ENCODE results near the gene RPUSD1.

The RPUSD1 gene

GRCh38 chr16:794853-795466 is 6.8 kb upstream of the RPUSD1 start:
- H3K27ac ChIP-seq = no peak overlapping the region
- H3K4me3 ChIP-seq = no peak overlapping the region
- no peak for TF ChIP-seq CTCF (IDR thresholded peaks at IDR 0.05)
- DNase-seq (ENCODE audit: low spot score) = no peak

GRCh38 chr16:794091-794822 is 6.1 kb upstream of the RPUSD1 start:
- Histone ChIP-seq H3K4me3 (no peak overlapping the region), H3K27ac (no peak overlapping the region)
- TF ChIP-seq CTCF (IDR thresholded peaks at IDR 0.05) = no peak
- no peak for DNase-seq (ENCODE audit: low spot score)

GRCh38 chr16:793414-793813 is 5.2 kb upstream of the RPUSD1 start:
- no peak for DNase-seq (ENCODE audit: low spot score)
- no peak overlapping the region for H3K4me3 ChIP-seq
- no peak overlapping the region for H3K27ac ChIP-seq
- no peak for TF ChIP-seq CTCF (IDR thresholded peaks at IDR 0.05)

- DNase-seq (ENCODE audit: low spot score) = no peak
- TF ChIP-seq CTCF (IDR thresholded peaks at IDR 0.05) = no peak
- H3K4me3 ChIP-seq = no peak overlapping the region
- no peak overlapping the region for H3K27ac ChIP-seq
Measured at GRCh38 chr16:792221-792995, 4.2 kb upstream of the RPUSD1 start.

GRCh38 chr16:791131-791530 is 3.0 kb upstream of the RPUSD1 start:
- TF ChIP-seq CTCF (IDR thresholded peaks at IDR 0.05) = no peak
- Histone ChIP-seq H3K4me3 (no peak overlapping the region), H3K27ac (no peak overlapping the region)
- DNase-seq (ENCODE audit: low spot score) = no peak

- no peak overlapping the region for H3K27ac ChIP-seq
- no peak for DNase-seq (ENCODE audit: low spot score)
- no peak overlapping the region for H3K4me3 ChIP-seq
- TF ChIP-seq CTCF (IDR thresholded peaks at IDR 0.05) = no peak
Measured at GRCh38 chr16:790086-790485, 1.9 kb upstream of the RPUSD1 start.
